HG03060 (cell line): ENCODE data around the gene TMIE.

ENCODE experiments used
- ATAC-seq: cut with Tn5 transposase; IDR thresholded peaks from one replicate; pipeline ENCODE4 v1.9.1; 2021; ENCODE audit warnings: low read depth, moderate number of reproducible peaks; ENCODE audit not compliant: unreplicated experiment

TMIE gene, protein sequence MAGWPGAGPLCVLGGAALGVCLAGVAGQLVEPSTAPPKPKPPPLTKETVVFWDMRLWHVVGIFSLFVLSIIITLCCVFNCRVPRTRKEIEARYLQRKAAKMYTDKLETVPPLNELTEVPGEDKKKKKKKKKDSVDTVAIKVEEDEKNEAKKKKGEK

DNA sequence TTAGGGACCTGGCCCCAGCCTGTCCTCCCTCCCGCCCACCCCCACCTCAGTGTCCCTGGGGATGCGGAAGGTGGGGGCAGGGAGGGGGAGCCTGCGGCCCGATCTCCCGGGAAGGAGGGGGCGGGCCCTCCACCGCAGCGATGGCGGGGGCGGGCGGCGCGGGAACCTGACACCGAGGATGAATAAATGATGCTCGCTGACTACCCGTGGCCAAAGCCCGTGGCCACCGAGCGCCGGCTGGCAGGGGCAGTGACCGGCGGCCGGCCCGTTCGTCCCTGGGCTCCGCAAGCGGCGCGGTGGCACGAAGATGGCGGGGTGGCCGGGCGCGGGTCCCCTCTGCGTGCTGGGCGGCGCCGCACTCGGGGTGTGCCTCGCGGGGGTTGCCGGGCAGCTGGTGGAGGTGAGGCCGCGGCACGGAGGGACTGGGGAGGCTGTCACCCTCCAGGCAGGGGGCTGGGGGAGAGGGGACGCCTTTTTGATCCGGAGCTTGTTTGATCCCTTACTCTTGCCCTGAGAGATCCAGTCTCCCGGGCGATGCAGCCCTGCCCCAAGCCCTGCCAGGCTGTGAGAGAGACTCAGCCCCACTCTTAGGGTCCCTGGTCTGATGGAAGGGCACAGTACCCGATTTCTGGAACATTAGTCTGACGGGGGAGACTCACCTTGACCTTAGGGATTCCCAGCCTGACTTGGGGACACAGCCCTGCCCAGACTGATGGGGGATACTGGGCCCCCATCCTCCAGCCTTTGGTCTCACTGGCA is at the start of gene TMIE:
Gene TMIE, plus strand, starts transcription at position 212 of the 759 bp plus-strand sequence. Its CDS starts 96 bp downstream, at position 308.
- ATAC-seq, result no peak

DNA sequence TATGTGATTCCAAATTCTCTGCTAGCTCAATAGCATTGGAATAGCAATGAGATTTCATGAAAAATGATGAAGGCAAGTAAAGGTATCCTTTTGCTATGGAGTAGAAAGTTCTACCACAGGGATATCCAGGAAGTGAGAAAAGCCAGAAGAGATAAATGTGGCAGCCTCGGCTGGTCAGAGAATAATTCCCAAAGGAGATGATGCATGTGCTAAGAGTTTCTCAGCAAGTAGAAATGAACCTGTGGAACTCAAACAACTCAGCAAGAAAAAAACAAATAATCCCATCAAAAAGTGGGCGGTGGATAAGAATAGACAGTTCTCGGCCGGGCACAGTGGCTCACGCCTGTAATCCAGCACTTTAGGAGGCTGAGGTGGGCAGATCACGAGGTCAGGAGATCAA is 45.9 kb upstream of the TMIE start:
- no peak for ATAC-seq

DNA sequence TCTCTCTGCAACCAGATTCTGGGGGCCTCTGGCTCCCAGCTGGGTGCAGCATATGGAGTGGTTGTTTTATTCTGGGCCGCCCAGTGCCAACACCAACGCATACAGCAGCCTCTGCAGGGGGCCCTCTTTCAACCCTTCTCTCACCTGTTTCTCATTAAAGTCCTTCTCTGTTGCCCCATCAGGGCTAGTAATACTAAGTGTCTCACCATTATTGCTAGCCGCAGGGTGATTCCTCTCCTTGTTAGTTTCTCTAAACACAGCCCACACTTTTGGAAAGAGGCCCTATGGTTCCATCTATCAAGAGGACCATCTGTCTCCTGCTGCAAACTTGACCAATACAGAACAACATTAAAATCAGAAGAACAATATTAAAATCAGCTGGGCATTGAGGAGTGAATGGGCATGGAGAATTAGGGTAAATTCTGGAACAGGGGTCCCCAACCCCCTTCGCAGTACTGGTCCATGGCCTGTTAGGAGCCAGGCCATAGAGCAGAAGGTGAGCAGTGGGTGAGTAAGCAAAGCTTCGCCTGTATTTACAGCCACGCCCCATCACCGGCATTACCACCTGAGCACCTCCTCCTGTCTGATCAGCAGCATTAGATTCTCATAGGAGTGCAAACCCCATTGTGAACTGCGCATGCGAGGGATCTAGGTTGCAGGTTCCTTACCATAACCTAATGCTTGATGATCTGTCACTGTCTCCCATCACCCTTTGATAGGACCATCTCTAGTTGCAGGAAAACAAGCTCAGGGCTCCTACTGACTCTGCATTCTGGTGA is 44.2 kb upstream of the TMIE start:
- no peak for ATAC-seq

DNA sequence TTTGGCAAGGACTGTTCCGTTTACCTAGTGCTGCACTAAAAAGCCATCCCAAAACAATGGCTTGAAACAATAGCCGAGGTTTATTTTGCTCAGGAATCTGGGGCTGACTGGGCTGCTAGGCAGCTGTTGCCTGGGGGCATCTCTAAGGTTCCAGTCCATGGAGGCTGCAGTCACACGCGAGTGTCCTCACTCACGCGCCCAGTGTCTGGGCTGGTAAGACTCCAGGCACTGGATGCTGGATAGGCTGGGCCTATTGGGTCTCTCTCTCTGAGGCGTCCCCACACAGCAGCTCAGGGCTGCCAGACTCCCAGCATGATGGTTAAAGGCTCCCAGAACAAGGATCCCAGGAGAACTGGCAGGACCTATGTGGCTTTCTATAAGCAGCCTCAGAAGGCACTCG is 41.9 kb upstream of the TMIE start:
- no peak for ATAC-seq

DNA sequence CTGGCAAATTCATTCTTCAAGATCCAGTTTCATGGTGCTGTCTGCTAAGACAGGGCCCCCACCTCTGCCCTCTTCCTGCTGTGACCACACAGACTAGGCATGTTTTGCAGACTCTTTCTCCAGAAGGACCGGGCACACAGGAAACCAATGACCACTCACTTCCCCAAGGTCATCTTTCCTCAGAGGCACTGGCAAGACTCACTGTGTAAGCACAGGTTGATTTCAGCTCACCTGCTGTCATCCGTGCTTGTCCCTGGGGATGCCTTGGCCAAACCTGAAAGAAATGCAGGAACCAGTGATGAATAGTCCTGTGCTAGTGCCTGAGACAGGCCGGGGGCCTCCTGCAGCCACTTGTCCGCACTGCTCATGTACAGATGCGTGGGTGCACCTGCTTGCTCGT is 41.2 kb upstream of the TMIE start:
- no peak for ATAC-seq

DNA sequence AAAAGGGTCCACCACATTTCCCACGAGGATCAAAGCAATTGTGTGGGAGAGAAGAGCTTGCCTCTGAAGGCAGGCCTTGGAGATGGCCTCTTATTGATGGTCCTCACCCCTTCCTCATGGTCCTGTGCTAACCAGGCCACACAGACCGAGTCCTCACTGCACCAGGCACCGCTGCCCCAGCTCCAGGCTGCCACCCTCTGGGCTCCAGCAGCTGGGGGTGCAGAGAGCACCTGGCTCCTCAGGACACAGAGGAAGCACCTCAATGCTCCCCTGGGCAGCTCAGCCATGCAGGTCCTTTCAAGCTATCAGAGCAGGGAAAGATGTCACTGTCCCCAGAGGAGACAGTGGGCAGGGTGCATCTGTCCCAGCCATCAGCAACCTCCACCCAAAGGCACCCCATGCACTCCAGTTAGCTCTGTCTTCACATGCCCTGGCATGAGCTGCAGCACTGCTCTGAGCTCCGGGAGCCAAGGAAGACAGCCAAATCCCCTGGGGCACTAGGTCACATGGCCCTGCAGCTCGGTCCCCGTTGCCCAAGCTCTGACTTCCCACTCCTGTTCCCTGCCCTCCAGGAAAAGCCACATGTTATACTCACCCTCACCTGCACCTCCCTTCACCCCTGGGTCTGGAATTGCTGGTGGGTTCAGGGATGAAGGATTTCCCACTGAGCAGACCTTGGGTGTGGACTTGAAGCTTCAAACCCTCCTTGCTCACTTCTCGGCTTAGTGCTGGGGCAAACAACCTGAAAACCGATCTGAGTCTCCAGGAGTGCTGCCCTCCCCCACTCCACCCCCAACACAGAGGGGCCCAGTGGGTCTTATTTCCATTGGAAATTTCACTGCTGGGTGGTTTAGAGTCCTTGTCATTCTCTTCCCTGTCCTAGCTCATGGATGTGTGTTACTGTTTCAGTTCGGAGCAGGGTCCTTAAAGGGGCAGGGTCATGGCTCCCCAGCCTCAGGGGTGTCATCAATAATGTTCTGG is 40.4 kb upstream of the TMIE start:
- no peak for ATAC-seq

DNA sequence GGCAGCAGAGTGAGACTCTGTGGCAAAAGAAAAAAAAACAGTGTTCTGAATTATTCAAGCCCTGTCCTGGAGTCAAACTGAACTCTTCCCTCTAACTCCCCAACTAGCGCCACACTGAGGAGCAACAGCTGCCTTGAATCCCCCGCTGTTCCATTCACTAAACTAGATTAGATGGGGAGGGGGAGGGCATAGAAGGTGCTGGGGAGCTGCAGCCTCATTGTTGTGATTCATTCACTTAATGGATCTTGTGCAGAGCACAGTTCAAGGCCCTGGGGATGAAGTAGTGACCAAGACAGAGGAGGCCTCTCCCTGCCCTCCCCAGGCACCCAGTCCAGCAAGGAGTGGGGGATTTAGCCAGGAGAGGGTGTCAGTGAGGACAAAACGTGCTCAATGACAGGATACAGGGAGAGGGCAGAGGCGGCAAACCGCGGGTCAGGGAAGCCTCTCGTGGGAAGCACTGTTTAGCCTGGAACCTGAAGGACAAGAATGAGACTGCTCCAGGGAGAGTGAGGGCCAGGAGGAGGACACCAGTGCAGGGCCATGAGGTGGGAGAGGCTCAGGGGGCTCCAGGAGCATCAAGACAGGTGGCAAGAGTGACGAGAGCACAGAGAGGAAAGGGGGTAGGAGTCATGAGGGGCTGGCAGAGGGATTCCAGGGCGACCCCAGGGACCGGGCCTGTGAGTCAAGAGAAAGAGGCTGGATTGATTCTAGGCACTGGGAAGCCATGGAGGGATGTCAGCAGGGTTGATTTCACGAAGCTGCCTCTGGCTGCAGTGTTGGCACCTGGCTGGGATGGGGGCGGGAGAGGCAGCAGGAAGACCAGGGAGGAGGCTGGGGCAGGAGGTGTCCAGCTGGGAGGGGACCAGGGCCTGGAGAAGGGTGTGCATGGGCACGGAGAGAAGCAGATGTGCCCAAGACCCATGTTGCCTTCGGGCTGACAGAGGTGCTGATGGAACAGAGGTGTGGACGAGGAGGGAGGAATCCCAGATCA is 39.1 kb upstream of the TMIE start:
- no peak for ATAC-seq

DNA sequence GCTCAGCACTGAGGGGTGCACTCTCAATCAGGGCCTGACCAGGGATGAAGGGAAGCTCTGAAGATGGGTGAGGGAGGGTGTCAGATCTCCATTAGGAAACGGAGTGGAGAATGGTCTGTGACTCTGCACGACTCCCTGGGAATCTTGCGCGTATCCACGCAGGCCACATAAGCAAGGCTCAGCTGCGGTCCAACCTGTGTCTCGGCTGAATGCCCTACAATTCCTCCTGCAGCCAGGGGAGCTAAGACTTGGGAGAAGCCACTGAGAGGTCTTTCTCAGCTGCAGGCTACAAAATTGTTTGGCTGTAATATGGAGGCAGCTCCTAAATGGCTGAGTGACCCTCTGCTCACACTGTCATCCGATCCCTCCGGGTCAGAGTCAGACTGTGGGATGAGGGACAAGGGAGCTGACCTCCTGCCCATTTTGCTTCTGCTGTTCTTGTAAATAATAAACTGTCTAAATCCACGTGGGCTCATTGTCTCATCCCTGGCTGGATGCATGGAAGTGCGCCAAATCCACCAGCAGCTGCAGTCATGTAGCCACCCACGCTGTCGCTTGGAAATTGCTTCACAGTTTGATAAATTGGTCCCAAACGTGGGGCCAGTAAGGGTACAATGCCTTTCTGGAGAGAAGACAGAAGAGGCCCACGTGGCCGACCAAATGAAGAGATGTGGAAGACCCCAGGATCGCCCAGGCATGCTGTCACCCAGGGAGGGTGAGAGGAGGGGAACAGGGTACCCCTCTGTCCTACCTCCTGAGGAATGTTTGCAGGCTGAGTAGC is 38.2 kb upstream of the TMIE start:
- ATAC-seq, result no peak

DNA sequence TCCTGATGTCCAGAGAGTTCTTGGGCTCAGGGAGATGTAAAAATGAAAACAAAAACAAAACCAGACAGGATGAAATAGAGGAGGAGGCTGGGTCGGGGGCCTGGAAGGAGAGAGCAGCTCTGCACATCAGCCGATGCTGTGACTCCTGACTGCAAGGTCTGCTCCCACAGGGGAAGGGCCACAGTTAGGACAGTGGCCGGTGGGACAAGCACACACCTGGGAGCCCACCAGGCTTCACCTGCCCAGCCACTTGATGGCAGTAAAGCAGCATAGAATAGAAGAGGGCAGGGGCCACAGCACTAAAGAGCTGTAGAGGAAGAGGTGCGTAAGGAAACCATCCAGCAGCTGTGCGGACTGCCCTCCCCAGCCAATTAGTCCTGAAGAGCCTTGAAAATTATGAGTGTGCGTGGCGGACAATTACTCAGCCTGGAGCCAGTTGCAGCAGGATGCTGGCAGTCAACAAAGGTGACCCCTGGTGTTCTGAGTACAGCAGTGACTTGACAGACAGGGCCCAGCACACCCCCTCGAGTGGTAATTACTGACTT is 37.5 kb upstream of the TMIE start:
- ATAC-seq, result no peak

DNA sequence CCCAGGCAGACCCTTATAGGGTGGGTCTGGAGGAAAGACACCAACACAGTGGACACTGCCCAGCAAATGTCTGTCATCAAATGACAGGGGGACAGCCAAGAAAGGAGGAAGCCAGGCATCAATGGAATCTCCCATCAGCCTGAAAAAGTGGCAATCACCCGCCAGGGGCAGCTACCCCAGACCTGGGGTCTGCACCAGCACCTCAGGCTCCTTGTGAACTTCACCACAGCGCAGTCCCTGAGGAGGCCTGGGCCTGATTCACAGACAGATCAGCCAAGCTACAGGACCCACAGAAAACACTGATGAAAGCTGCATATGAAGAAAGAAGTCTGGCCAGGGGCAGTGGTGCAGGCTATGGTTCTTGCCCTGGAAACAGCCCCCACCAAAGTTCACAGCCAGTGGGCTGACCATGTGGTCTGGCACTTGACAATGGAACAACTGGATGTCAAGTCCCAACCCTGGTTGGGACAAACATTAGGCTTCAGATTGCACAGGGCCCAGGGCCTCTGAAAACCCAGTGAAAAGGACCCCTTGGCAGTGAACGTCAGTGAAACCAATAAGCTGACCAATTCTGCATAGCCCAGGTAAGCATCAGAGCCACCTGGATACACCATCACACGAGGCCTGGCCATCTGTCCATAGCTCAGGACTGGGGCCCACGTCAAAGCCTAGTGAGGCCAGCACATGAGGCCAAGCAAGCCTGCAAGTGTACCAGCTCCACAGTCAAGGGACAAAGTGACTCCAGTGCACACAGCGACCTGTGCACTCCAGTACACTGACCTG is 36.8 kb upstream of the TMIE start:
- no peak for ATAC-seq

DNA sequence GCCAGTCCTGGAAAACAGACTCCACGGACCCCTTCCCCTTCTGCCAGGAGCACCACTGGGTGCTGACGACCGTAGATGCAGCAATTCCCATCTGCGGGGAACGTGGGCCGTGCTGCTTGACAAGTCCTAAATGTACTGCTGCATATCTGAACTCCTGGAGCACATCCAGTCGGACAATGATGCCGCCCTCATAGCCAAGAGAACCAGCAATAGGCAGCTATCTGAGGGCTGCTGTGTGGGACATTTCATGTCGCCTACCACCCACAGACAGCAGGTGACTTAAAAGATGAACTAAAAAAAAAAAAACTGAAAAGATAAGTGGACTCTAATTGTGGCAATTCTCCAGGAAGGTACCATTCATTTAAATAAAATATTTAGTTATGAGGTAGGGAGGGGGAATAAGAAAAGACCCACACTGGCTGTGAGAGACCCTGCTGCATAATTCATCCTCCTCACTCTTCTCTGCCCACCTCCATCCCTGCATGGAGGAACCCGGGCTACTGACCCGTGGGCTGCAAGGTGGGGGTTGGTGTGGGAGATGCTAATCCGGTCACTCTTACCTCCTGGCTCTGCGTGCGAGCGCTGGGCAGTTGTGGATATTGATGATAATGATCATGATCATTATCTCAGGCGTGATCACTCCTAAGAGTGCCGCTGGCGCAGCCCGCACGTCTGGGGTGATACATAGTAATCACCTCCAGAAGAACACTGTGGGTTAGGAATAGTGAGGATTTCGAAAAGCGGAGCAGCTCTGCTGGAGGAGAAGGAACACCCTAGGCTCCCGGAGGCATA is 36.0 kb upstream of the TMIE start:
- no peak for ATAC-seq

DNA sequence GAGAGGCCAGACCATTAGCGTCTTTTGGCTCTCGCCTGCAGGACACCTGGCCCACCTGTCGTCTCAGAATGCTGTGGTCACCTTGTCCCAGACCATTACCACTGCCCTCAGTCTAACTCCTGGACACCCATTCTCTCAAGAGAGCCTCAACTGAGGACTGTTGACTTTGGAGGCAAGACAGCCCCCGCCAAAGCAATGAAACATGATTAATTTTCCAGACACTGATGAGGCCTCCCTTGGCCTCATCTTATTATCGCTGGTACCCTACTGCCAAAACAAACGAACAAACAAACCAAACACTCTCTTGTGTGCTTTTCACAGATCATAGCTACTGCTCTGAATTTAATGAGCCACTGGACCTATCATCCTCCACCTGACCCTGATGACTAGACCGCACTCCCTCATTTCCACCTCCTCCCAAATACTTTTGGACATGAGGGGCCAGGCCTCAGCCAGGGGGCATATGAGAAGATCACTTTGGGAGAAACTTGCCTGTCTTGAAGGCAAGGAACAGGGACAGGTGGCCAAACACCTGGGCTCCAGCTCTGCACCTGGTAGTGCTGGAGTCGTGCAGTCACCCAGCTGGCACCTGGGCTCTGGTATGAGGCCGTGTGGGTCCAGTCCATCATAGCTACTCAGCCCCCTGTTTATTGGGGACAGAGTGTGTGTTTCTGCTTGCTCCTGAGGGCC is 35.3 kb upstream of the TMIE start:
- no peak for ATAC-seq

DNA sequence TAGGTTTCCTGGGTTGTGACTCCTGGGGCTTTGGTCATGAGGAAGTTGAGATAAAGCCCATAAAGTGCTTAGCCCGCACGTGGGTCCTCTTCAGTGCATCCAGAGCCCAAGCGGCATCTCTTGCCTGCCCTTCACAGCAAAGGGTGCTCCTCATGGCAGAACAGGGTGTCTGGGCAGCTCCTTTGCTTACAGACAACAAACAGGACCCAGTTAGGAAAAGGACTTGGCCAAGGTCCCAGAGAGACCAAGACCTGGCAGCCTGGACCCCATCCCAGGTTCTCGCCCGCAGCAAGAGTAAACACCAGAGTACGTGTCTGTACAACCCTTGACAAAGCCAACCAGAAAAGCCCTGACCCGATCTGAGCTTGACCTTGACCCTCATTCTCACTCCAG is 34.7 kb upstream of the TMIE start:
- no peak for ATAC-seq

DNA sequence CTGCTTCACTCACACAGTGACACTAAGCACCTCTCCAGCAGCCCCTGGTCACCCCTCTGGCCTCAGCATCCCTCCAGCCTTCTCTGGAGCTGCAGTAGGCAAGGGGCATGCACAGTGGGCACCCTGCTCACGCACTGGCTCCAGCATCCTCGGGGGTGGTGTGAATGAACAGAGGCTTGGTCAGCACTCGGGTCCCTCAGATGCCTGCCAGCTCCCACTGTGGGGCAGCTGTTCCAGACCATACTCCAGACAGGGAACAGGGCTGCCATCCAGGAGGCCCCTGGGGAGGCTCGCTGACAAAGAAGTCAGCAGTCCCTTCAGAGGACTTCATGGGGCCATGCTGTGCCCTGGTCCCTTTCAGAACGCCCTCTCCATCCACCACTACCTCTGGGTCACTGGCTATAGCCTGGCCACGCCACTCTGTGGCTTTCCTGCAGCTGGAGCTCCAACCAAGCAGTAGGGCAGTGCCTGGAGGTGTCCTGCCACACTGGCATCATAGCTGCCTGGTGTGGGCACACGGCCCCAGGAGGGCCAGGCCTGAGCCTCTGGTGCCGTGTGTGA is 34.1 kb upstream of the TMIE start:
- ATAC-seq, result no peak

DNA sequence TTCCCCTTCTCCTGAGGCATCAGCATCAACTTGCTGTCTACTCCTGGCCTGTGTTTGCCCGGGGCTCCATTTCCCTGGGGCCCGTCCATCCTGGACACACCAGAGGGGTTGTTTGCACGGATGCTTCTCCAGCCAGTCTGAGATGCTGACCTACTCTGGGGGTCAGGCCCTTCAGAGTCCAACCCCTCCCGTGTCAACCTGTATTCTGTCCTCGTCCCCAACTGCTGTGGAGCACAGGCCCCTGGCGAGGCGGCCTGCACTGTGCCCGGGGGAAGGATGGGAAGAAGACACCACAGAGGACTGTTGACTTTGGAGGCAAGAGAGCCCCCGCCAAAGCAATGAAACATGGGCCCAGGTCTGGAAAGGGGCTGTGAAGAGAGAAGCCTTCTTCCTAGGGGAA is 33.5 kb upstream of the TMIE start:
- ATAC-seq, result no peak

DNA sequence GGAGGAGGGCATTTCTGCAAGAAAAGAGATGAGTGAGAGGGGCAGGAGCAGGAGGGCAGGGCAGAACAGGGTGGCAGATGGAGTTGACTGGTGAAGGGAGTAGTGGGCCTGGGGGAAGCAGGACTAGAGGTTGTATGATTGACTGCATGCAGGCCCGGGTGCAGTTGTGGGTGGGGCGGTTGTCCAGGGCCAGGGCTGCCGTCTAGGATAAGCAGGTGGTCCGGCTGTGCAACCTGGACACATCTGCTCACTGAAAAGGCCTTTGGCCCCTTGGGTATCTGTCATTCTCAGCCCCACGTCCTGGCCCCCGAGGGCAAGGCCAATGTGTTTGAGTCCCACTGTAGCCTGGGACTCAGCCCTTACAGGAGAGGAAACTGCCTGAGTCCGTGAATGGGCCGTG is 33.1 kb upstream of the TMIE start:
- ATAC-seq, result no peak
